K562 (cell line): Measurements from ENCODE around the gene DAZAP1. TPM values are rescaled to one million over a fixed set of nuclear protein-coding genes. Genes with fewer than 3 reads are reported as not detected.

Experiments used
- CCNT2 ChIP-seq: IDR thresholded peaks from 2 replicates; pipeline ENCODE4 v1.6.1; 2011; ENCODE audit warnings: borderline replicate concordance, low read depth, mild to moderate bottlenecking, moderate library complexity, mixed read lengths, low read length; ENCODE audit not compliant: insufficient read length; ENCODE audit errors: extremely low read depth
- CHD2 ChIP-seq: IDR thresholded peaks from 2 replicates; pipeline ENCODE4 v1.6.1; 2011; ENCODE audit warnings: low read depth, low read length
- LEF1 ChIP-seq: fragments of 450-650 bp; IDR thresholded peaks from 2 replicates; pipeline ENCODE4 v1.6.1; 2016; ENCODE audit warnings: mild to moderate bottlenecking
- MECOM ChIP-seq: fragments of 250-450 bp; sonication (Bioruptor Pico); IDR thresholded peaks from 2 replicates; pipeline ENCODE4 v1.8.0; 2022; ENCODE audit warnings: inconsistent platforms
- MEIS2 ChIP-seq: fragments of 450-650 bp; IDR thresholded peaks from 2 replicates; pipeline ENCODE4 v1.6.1; 2014; ENCODE audit warnings: mild to moderate bottlenecking; ENCODE audit not compliant: partially characterized antibody
- NCOA1 ChIP-seq: fragments of 450-650 bp; IDR thresholded peaks from 2 replicates; pipeline ENCODE4 v1.6.1; 2016; ENCODE audit warnings: low read depth
- NFATC3 ChIP-seq: fragments of 450-650 bp; IDR thresholded peaks from 2 replicates; pipeline ENCODE4 v1.6.1; 2017; ENCODE audit warnings: mild to moderate bottlenecking
- NFE2 ChIP-seq: IDR thresholded peaks from 2 replicates; pipeline ENCODE4 v1.6.1; 2014; ENCODE audit warnings: antibody characterized with exemption, low read depth
- POLR2G ChIP-seq: fragments of 200-400 bp; formaldehyde crosslinking; IDR thresholded peaks from 2 replicates; pipeline ENCODE4 v1.6.1; 2017; ENCODE audit warnings: low read depth, mild to moderate bottlenecking, antibody characterized with exemption, low read length, moderate library complexity
- STAG1 ChIP-seq: sonication (generic); formaldehyde crosslinking; IDR thresholded peaks from 2 replicates; pipeline ENCODE4 v1.5.0; 2020; ENCODE audit warnings: missing genetic modification reagents, borderline replicate concordance
- TBP ChIP-seq: optimal IDR thresholded peaks from 2 replicates; pipeline ENCODE3; 2011; ENCODE audit warnings: low read depth, low read length, improper control_type of control experiment
- ZKSCAN8 ChIP-seq: fragments of 200-800 bp; sonication (Bioruptor generic); IDR thresholded peaks from 2 replicates; pipeline ENCODE4 v1.6.1; 2016; ENCODE audit warnings: missing genetic modification characterization, missing compliant biosample characterization
- ZNF212 ChIP-seq: fragments of 450-650 bp; formaldehyde crosslinking; IDR thresholded peaks from 2 replicates; pipeline ENCODE4 v1.4.0; 2020; ENCODE audit warnings: mild to moderate bottlenecking
- polyA plus RNA-seq, 8 experiments: library from polyadenylated mRNA; depleted of rRNA in 4 of 8; stranded (reverse) in 5 of 8; unstranded in 3 of 8; fragments of >200 nt; fragmentation: Nextera tagmentation in 2 of 8; fragmentation: Illumina TruSeq in 1 of 8; extraction: Ambion mirVana in 2 of 8; extraction: Trizol in 1 of 8; gene quantifications; 2 replicates each; pipeline versions ENCODE4 v1.2.1 to v1.2.3, GENCODE V29; 2011 to 2014; ENCODE audit warnings: inconsistent platforms in 1 of 8, missing spikeins in 1 of 8
- total RNA-seq, 7 experiments: library from RNA; depleted of rRNA in 6 of 7; stranded (reverse); fragments of >200 nt in 6 of 7; fragmentation: Illumina TruSeq in 2 of 7; extraction: Trizol in 2 of 7; gene quantifications; 2 replicates each; pipeline versions ENCODE4 v1.2.1 to v1.2.3, GENCODE V29; 2011 to 2021; ENCODE audit warnings: low replicate concordance in 1 of 7
- TF ChIP-seq, protein P1 (sequence below): fragments of 450-650 bp; IDR thresholded peaks from 2 replicates; pipeline ENCODE4 v1.6.1; 2018; ENCODE audit not compliant: partially characterized antibody
- TF ChIP-seq, protein P2 (sequence below): IDR thresholded peaks from 2 replicates; pipeline ENCODE4 v1.6.1; 2011; ENCODE audit warnings: borderline replicate concordance, low read depth, mild to moderate bottlenecking, moderate library complexity, low read length; ENCODE audit not compliant: insufficient read depth, poor library complexity, severe bottlenecking
- TF ChIP-seq, protein P3 (sequence below): fragments of 250-450 bp; sonication (Bioruptor Pico); IDR thresholded peaks from 2 replicates; pipeline ENCODE4 v1.5.0; 2021; ENCODE audit warnings: mild to moderate bottlenecking, borderline replicate concordance
- TF ChIP-seq, protein P4 (sequence below): sonication (generic); formaldehyde crosslinking; IDR thresholded peaks from 2 replicates; pipeline ENCODE4 v1.8.1; 2022; ENCODE audit warnings: missing genetic modification reagents

DAZAP1 gene
- total and polyA plus RNA-seq, 9 of the 15 experiments (the other 6 are each of a cell fraction or from before 2014, with no cell fraction given) = 10.8 to 289 (median 142) TPM

DNA sequence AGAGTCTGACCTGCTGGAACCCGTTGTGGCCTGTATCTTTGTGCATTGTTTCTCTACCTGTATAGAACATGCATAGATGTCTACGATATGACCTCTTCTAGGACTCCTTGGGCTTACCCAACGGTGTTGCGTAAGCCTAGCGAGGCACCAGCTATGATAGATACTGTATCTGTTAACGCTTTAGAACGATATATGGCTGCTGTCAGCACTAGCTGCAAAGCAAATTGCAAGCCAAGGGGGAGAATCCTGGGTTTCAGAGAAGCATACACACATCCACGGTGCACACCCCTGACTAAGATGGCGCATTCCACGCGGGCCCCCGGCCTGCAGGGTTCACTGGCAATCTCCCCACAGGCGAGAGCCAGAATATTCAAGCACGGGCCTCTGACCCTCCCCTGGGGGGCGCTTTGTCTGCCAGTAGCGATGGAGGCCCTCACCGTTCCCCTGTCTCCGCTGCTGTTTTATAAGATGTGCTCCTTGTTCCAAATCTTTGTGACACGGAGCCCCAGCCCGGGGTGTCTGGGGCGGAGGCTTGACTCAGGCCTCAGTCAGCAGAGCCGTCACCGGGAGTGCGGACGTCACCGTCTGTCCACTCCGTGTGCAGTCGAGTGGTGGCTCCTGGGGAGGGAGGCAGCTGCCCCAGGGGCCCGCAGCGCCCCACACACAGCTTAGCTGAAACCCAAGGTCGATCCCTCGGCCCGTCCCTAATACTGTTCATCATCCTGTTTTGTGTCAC, 17.9 kb downstream of the DAZAP1 start (continued):
- TF ChIP-seq, protein P1, sequence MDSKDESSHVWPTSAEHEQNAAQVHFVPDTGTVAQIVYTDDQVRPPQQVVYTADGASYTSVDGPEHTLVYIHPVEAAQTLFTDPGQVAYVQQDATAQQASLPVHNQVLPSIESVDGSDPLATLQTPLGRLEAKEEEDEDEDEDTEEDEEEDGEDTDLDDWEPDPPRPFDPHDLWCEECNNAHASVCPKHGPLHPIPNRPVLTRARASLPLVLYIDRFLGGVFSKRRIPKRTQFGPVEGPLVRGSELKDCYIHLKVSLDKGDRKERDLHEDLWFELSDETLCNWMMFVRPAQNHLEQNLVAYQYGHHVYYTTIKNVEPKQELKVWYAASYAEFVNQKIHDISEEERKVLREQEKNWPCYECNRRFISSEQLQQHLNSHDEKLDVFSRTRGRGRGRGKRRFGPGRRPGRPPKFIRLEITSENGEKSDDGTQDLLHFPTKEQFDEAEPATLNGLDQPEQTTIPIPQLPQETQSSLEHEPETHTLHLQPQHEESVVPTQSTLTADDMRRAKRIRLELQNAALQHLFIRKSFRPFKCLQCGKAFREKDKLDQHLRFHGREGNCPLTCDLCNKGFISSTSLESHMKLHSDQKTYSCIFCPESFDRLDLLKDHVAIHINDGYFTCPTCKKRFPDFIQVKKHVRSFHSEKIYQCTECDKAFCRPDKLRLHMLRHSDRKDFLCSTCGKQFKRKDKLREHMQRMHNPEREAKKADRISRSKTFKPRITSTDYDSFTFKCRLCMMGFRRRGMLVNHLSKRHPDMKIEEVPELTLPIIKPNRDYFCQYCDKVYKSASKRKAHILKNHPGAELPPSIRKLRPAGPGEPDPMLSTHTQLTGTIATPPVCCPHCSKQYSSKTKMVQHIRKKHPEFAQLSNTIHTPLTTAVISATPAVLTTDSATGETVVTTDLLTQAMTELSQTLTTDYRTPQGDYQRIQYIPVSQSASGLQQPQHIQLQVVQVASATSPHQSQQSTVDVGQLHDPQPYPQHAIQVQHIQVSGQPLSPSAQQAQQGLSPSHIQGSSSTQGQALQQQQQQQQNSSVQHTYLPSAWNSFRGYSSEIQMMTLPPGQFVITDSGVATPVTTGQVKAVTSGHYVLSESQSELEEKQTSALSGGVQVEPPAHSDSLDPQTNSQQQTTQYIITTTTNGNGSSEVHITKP = peak; percentile 40
- TF ChIP-seq, protein P2, sequence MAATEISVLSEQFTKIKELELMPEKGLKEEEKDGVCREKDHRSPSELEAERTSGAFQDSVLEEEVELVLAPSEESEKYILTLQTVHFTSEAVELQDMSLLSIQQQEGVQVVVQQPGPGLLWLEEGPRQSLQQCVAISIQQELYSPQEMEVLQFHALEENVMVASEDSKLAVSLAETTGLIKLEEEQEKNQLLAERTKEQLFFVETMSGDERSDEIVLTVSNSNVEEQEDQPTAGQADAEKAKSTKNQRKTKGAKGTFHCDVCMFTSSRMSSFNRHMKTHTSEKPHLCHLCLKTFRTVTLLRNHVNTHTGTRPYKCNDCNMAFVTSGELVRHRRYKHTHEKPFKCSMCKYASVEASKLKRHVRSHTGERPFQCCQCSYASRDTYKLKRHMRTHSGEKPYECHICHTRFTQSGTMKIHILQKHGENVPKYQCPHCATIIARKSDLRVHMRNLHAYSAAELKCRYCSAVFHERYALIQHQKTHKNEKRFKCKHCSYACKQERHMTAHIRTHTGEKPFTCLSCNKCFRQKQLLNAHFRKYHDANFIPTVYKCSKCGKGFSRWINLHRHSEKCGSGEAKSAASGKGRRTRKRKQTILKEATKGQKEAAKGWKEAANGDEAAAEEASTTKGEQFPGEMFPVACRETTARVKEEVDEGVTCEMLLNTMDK = peak; percentile 19
- TF ChIP-seq LEF1 (no peak), ZNF212 (no peak), TBP (no peak), ZKSCAN8 (CRISPR knock-in tag) (no peak), CCNT2 (no peak), NCOA1 (no peak), POLR2G (peak; percentile 63), CHD2 (no peak), NFE2 (no peak), STAG1 (CRISPR knock-in tag) (no peak), MEIS2 (peak; percentile 27), NFATC3 (no peak), MECOM (CRISPR knock-in tag) (no peak)
- TF ChIP-seq, protein P3, sequence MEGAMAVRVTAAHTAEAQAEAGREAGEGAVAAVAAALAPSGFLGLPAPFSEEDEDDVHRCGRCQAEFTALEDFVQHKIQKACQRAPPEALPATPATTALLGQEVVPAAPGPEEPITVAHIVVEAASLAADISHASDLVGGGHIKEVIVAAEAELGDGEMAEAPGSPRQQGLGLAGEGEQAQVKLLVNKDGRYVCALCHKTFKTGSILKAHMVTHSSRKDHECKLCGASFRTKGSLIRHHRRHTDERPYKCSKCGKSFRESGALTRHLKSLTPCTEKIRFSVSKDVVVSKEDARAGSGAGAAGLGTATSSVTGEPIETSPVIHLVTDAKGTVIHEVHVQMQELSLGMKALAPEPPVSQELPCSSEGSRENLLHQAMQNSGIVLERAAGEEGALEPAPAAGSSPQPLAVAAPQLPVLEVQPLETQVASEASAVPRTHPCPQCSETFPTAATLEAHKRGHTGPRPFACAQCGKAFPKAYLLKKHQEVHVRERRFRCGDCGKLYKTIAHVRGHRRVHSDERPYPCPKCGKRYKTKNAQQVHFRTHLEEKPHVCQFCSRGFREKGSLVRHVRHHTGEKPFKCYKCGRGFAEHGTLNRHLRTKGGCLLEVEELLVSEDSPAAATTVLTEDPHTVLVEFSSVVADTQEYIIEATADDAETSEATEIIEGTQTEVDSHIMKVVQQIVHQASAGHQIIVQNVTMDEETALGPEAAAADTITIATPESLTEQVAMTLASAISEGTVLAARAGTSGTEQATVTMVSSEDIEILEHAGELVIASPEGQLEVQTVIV (CRISPR knock-in tag) = no peak
- TF ChIP-seq, protein P4, sequence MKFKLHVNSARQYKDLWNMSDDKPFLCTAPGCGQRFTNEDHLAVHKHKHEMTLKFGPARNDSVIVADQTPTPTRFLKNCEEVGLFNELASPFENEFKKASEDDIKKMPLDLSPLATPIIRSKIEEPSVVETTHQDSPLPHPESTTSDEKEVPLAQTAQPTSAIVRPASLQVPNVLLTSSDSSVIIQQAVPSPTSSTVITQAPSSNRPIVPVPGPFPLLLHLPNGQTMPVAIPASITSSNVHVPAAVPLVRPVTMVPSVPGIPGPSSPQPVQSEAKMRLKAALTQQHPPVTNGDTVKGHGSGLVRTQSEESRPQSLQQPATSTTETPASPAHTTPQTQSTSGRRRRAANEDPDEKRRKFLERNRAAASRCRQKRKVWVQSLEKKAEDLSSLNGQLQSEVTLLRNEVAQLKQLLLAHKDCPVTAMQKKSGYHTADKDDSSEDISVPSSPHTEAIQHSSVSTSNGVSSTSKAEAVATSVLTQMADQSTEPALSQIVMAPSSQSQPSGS (CRISPR knock-in tag) = no peak
